Coronary artery (tissue), 2 donors: Measurements from ENCODE around the gene IRF1.

Experiments used
- DNase-seq: peaks from one replicate; pipeline ENCODE4 v3.0.0-alpha.2; 2017; ENCODE audit warnings: low spot score
- H3K27ac ChIP-seq, 2 donors: fragments of 200-600 bp; sonication (generic); one replicate each; pipeline ENCODE4 v1.5.1; 2016 to 2019
- H3K4me3 ChIP-seq: fragments of 200-600 bp; sonication (generic); 2 replicates; pipeline ENCODE4 v1.5.1; 2016; ENCODE audit warnings: mild to moderate bottlenecking, moderate library complexity
- TF ChIP-seq, protein P1 (sequence below): fragments of 200-600 bp; sonication (generic); IDR thresholded peaks from one replicate; pipeline ENCODE4 v1.5.1; 2019; ENCODE audit warnings: antibody characterized with exemption

The IRF1 gene

DNA sequence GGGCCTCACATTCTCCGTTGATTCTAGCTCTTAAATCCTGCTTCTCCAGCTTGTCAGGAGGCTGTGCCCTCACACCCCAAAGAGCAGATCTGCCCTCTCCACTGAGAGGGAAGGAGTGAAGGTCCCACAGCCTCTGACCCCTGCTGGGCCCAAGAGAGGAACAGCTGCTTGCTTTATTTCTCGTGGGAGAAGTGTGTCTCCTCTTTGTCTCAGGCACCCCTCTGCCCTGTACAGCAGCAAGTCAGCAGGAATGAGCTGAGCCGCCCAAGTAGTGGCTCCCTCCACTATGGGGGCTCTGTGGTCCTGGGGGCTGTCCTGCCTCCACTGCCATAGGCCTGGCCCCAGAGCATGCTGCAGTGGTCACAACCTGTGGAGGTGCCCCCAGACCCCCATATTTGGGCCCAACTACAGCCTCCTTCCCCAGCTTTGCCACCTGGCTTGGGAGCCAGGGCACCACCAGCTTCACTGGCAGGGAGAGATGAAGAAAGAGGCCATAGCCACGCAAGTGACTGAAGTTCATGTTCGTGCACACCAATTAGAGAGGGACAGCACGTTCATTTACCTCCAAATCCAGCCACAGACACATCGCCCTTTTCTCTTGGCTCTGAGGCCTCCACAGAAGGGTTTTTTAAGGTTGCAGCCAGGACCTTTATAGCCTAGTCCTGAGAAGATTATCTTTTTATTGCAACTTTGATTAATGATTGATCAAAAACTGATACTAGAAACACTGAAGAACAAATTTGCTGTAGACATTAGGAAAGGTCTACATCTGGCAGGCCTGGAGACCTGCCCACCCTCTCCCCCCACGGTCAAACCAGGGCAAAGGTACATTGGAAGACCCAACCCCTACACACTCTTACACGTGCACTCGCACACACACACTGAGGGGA lies 27.5 kb downstream of the IRF1 start:
- DNase-seq = no peak
- Histone ChIP-seq H3K4me3 (no peak overlapping the region), H3K27ac (no peak overlapping the region)
- TF ChIP-seq, protein P1, sequence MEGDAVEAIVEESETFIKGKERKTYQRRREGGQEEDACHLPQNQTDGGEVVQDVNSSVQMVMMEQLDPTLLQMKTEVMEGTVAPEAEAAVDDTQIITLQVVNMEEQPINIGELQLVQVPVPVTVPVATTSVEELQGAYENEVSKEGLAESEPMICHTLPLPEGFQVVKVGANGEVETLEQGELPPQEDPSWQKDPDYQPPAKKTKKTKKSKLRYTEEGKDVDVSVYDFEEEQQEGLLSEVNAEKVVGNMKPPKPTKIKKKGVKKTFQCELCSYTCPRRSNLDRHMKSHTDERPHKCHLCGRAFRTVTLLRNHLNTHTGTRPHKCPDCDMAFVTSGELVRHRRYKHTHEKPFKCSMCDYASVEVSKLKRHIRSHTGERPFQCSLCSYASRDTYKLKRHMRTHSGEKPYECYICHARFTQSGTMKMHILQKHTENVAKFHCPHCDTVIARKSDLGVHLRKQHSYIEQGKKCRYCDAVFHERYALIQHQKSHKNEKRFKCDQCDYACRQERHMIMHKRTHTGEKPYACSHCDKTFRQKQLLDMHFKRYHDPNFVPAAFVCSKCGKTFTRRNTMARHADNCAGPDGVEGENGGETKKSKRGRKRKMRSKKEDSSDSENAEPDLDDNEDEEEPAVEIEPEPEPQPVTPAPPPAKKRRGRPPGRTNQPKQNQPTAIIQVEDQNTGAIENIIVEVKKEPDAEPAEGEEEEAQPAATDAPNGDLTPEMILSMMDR = no peak

- TF ChIP-seq, protein P1 = no peak
- DNase-seq = no peak
- H3K4me3 ChIP-seq = no peak overlapping the region
- no peak overlapping the region for H3K27ac ChIP-seq
Measured at GRCh38 chr5:132462333-132462732, 28.2 kb downstream of the IRF1 start.

- TF ChIP-seq, protein P1 = no peak
- H3K4me3 ChIP-seq = no peak overlapping the region
- no peak overlapping the region for H3K27ac ChIP-seq
- DNase-seq = no peak
Measured at GRCh38 chr5:132461569-132462070, 29.0 kb downstream of the IRF1 start.

GRCh38 chr5:132460846-132461568 lies 29.6 kb downstream of the IRF1 start:
- no peak for DNase-seq
- Histone ChIP-seq H3K4me3 (no peak overlapping the region), H3K27ac (no peak overlapping the region)
- TF ChIP-seq, protein P1 = no peak

- Histone ChIP-seq H3K27ac (peak overlapping the region in 1 of 2 donors; percentile 45), H3K4me3 (no peak overlapping the region)
- TF ChIP-seq, protein P1 = no peak
- no peak for DNase-seq
Measured at GRCh38 chr5:132459983-132460838, 30.4 kb downstream of the IRF1 start.

- TF ChIP-seq, protein P1 = no peak
- DNase-seq = no peak
- Histone ChIP-seq H3K27ac (peak overlapping the region in 1 of 2 donors; percentile 45), H3K4me3 (no peak overlapping the region)
Measured at GRCh38 chr5:132459031-132459982, 31.3 kb downstream of the IRF1 start.
